Measurements from ENCODE around the gene NEDD4L. TPM values are rescaled to one million over a fixed set of nuclear protein-coding genes. Genes with fewer than 3 reads are reported as not detected.

The NEDD4L gene
- total RNA-seq, 1 donor from 2014 or later = 15.6 TPM

- Histone ChIP-seq H3K4me3 (peak overlapping the region in 1 of 2 donors; percentile 33), H3K27ac (no peak overlapping the region), H3K27me3 (no peaks in the 10 kb centered on the region), H3K9me3 (no peaks in the 10 kb centered on the region), H3K4me1 (no peaks in the 10 kb centered on the region), H3K36me3 (no peaks in the 10 kb centered on the region)
- TF ChIP-seq CTCF (IDR thresholded peaks at IDR 0.05) = no peak
- intact Hi-C loops (cut with DNase I) = no loop called here
- DNase-seq (ENCODE audit: low spot score in 2 of 2) = no peak
Observed at GRCh38 chr18:58247363-58247834, 203.4 kb downstream of the NEDD4L start.

- no peak for TF ChIP-seq CTCF (IDR thresholded peaks at IDR 0.05)
- no peaks in the 10 kb centered on the region for H3K9me3 ChIP-seq
- DNase-seq (ENCODE audit: low spot score in 2 of 2) = no peak
- H3K4me3 ChIP-seq = no peak overlapping the region
- H3K27me3 ChIP-seq = no peaks in the 10 kb centered on the region
- intact Hi-C loops (cut with DNase I) = no loop called here
- no peaks in the 10 kb centered on the region for H3K4me1 ChIP-seq
- H3K27ac ChIP-seq = no peak overlapping the region
- no peaks in the 10 kb centered on the region for H3K36me3 ChIP-seq
Observed at GRCh38 chr18:58249712-58250111, 205.7 kb downstream of the NEDD4L start.

- intact Hi-C loops (cut with DNase I) = no loop called here
Observed at GRCh38 chr18:58251416-58251815, 207.4 kb downstream of the NEDD4L start.

GRCh38 chr18:58252166-58252565, 208.1 kb downstream of the NEDD4L start:
- intact Hi-C loops (cut with DNase I) = no loop called here
- Histone ChIP-seq H3K9me3 (no peaks in the 10 kb centered on the region), H3K27me3 (no peaks in the 10 kb centered on the region), H3K27ac (no peak overlapping the region), H3K4me1 (no peaks in the 10 kb centered on the region), H3K36me3 (no peaks in the 10 kb centered on the region), H3K4me3 (no peak overlapping the region)
- no peak for TF ChIP-seq CTCF (IDR thresholded peaks at IDR 0.05)
- no peak for DNase-seq (ENCODE audit: low spot score in 2 of 2)

More at GRCh38 chr18:58251416-58251815, 207.4 kb downstream of the NEDD4L start:
- H3K27me3 ChIP-seq = no peaks in the 10 kb centered on the region
- no peak overlapping the region for H3K27ac ChIP-seq
- no peak for DNase-seq (ENCODE audit: low spot score in 2 of 2)
- no peaks in the 10 kb centered on the region for H3K9me3 ChIP-seq
- H3K4me3 ChIP-seq = no peak overlapping the region
- H3K4me1 ChIP-seq = no peaks in the 10 kb centered on the region
- no peak for TF ChIP-seq CTCF (IDR thresholded peaks at IDR 0.05)
- no peaks in the 10 kb centered on the region for H3K36me3 ChIP-seq

- Histone ChIP-seq H3K4me1 (no peaks in the 10 kb centered on the region), H3K36me3 (no peaks in the 10 kb centered on the region), H3K27me3 (no peaks in the 10 kb centered on the region), H3K4me3 (no peak overlapping the region), H3K9me3 (no peaks in the 10 kb centered on the region), H3K27ac (no peak overlapping the region)
- DNase-seq (ENCODE audit: low spot score in 2 of 2) = no peak
- intact Hi-C loops (cut with DNase I) = no loop called here
- TF ChIP-seq CTCF (IDR thresholded peaks at IDR 0.05) = no peak
Observed at GRCh38 chr18:58253318-58253717, 209.3 kb downstream of the NEDD4L start.

- Histone ChIP-seq H3K27me3 (no peaks in the 10 kb centered on the region), H3K9me3 (no peaks in the 10 kb centered on the region), H3K4me3 (no peak overlapping the region), H3K27ac (no peak overlapping the region), H3K36me3 (no peaks in the 10 kb centered on the region), H3K4me1 (no peaks in the 10 kb centered on the region)
- TF ChIP-seq CTCF (IDR thresholded peaks at IDR 0.05) = no peak
- intact Hi-C loops (cut with DNase I) = no loop called here
- DNase-seq (ENCODE audit: low spot score in 2 of 2) = no peak
Observed at GRCh38 chr18:58253871-58254270, 209.8 kb downstream of the NEDD4L start.

All from ascending aorta (tissue), 2 donors.